H9 (cell line): ENCODE measurements around the gene MPG. TPM values are rescaled to one million over a fixed set of nuclear protein-coding genes. Genes with fewer than 3 reads are reported as not detected.

Experiments
- DNase-seq: peaks from one replicate; pipeline ENCODE4 v3.0.0-alpha.2; 2017
- H2AFZ ChIP-seq: one replicate; pipeline ENCODE4 v1.6.1; 2013; ENCODE audit warnings: mild to moderate bottlenecking, low read length, control low read depth, moderate library complexity
- H2AK5ac ChIP-seq: 2 replicates; pipeline ENCODE4 v1.6.1; 2013; ENCODE audit warnings: low read length, control low read depth, mixed read lengths; ENCODE audit not compliant: insufficient read length
- H2BK120ac ChIP-seq: one replicate; pipeline ENCODE4 v1.6.1; 2013; ENCODE audit warnings: low read depth, mild to moderate bottlenecking, low read length, control low read depth, inconsistent platforms; ENCODE audit not compliant: poor library complexity, severe bottlenecking
- H2BK12ac ChIP-seq: 2 replicates; pipeline ENCODE4 v1.6.1; 2013; ENCODE audit warnings: low read length, control low read depth, mixed read lengths, low read depth; ENCODE audit not compliant: insufficient read length
- H2BK15ac ChIP-seq: 2 replicates; pipeline ENCODE4 v1.6.1; 2013; ENCODE audit warnings: low read depth, low read length, control low read depth
- H2BK20ac ChIP-seq: one replicate; pipeline ENCODE4 v1.6.1; 2013; ENCODE audit warnings: low read depth, mild to moderate bottlenecking, low read length, control low read depth, inconsistent platforms; ENCODE audit not compliant: poor library complexity, severe bottlenecking
- H2BK5ac ChIP-seq: 2 replicates; pipeline ENCODE4 v1.6.1; 2013; ENCODE audit warnings: low read length, control low read depth, mixed read lengths; ENCODE audit not compliant: insufficient read length
- H3K14ac ChIP-seq: 2 replicates; pipeline ENCODE4 v1.6.1; 2013; ENCODE audit warnings: low read length, control low read depth; ENCODE audit not compliant: insufficient read depth
- H3K18ac ChIP-seq: 2 replicates; pipeline ENCODE4 v1.6.1; 2013; ENCODE audit warnings: low read depth, mild to moderate bottlenecking, mixed read lengths, low read length, control low read depth; ENCODE audit not compliant: insufficient read length
- H3K23ac ChIP-seq: 2 replicates; pipeline ENCODE4 v1.6.1; 2013; ENCODE audit warnings: low read length, control low read depth, mixed read lengths, low read depth; ENCODE audit not compliant: insufficient read length
- H3K23me2 ChIP-seq: 2 replicates; pipeline ENCODE4 v1.6.1; 2013; ENCODE audit warnings: low read depth, mild to moderate bottlenecking, mixed read lengths, low read length, control low read depth; ENCODE audit not compliant: insufficient read length, poor library complexity, severe bottlenecking
- H3K27ac ChIP-seq: 2 replicates; pipeline ENCODE4 v1.5.1; 2013; ENCODE audit warnings: low read length, control low read depth, mixed read lengths, low read depth; ENCODE audit not compliant: insufficient read length
- H3K27me3 ChIP-seq: 2 replicates; pipeline ENCODE4 v1.6.1; 2013; ENCODE audit warnings: low read length, control low read depth, inconsistent platforms; ENCODE audit not compliant: insufficient read depth
- H3K4ac ChIP-seq: 2 replicates; pipeline ENCODE4 v1.6.1; 2013; ENCODE audit warnings: low read depth, mild to moderate bottlenecking, control low read depth, inconsistent platforms, low read length, moderate library complexity
- H3K4me1 ChIP-seq: 2 replicates; pipeline ENCODE4 v1.6.1; 2013; ENCODE audit warnings: low read length, control low read depth, inconsistent platforms; ENCODE audit not compliant: insufficient read depth
- H3K4me2 ChIP-seq: 2 replicates; pipeline ENCODE4 v1.6.1; 2013; ENCODE audit warnings: low read length, control low read depth, mixed read lengths; ENCODE audit not compliant: insufficient read length, insufficient read depth
- H3K56ac ChIP-seq: 2 replicates; pipeline ENCODE4 v1.6.1; 2013; ENCODE audit warnings: low read depth, mild to moderate bottlenecking, mixed read lengths, low read length, control low read depth; ENCODE audit not compliant: insufficient read length
- H3K79me1 ChIP-seq: 2 replicates; pipeline ENCODE4 v1.6.1; 2013; ENCODE audit warnings: low read depth, mild to moderate bottlenecking, moderate library complexity, low read length, control low read depth, inconsistent platforms; ENCODE audit not compliant: insufficient read depth, poor library complexity, severe bottlenecking
- H3K79me2 ChIP-seq: 2 replicates; pipeline ENCODE4 v1.6.1; 2013; ENCODE audit warnings: low read length, control low read depth, inconsistent platforms; ENCODE audit not compliant: insufficient read depth
- H3K9ac ChIP-seq: 2 replicates; pipeline ENCODE4 v1.6.1; 2013; ENCODE audit warnings: low read length, control low read depth, mixed read lengths; ENCODE audit not compliant: insufficient read length; ENCODE audit errors: extremely low read depth
- H3K9me3 ChIP-seq: one replicate; pipeline ENCODE4 v1.6.1; 2013; ENCODE audit warnings: low read depth, low read length, inconsistent platforms; ENCODE audit not compliant: control insufficient read depth
- H3T11ph ChIP-seq: one replicate; pipeline ENCODE4 v1.6.1; 2013; ENCODE audit warnings: mild to moderate bottlenecking, low read length, control low read depth, inconsistent platforms
- H4K20me1 ChIP-seq: one replicate; pipeline ENCODE4 v1.6.1; 2013; ENCODE audit not compliant: control insufficient read depth, insufficient read length, insufficient read depth
- H4K5ac ChIP-seq: 2 replicates; pipeline ENCODE4 v1.6.1; 2013; ENCODE audit warnings: low read depth, mild to moderate bottlenecking, mixed read lengths, low read length, control low read depth; ENCODE audit not compliant: insufficient read length
- H4K8ac ChIP-seq: replicated peaks from 2 replicates; pipeline ENCODE4 v1.6.1; 2013; ENCODE audit warnings: low read length, control low read depth, mixed read lengths, low read depth; ENCODE audit not compliant: insufficient read length
- H4K91ac ChIP-seq: 2 replicates; pipeline ENCODE4 v1.6.1; 2013; ENCODE audit warnings: low read depth, mild to moderate bottlenecking, moderate library complexity, mixed read lengths, low read length, control low read depth; ENCODE audit not compliant: insufficient read length
- H3K27ac Mint-ChIP-seq, 3 experiments: 2 replicates in 2 of 3; 3 replicates in 1 of 3; pipeline ENCODE4 v1.8.0; 2020 to 2021; ENCODE audit warnings: mixed read lengths in 3 of 3, mild to moderate bottlenecking in 1 of 3, moderate library complexity in 1 of 3
- H3K27me3 Mint-ChIP-seq: 2 replicates; pipeline ENCODE4 v1.8.0; 2021; ENCODE audit warnings: low read depth, mild to moderate bottlenecking, moderate library complexity, mixed read lengths
- H3K36me3 Mint-ChIP-seq, 3 experiments: 2 replicates in 2 of 3; 3 replicates in 1 of 3; pipeline ENCODE4 v1.8.0; 2020 to 2021; ENCODE audit warnings: low read depth in 3 of 3, mixed read lengths in 3 of 3; ENCODE audit not compliant: insufficient read depth in 1 of 3
- H3K4me1 Mint-ChIP-seq, 2 experiments: 2 replicates each; pipeline ENCODE4 v1.8.0; 2020; ENCODE audit warnings: mixed read lengths in 2 of 2
- H3K4me3 Mint-ChIP-seq, 2 experiments: 2 replicates in 1 of 2; 3 replicates in 1 of 2; pipeline ENCODE4 v1.8.0; 2020 to 2021; ENCODE audit warnings: mild to moderate bottlenecking in 2 of 2, mixed read lengths in 2 of 2, moderate library complexity in 1 of 2
- H3K9me3 Mint-ChIP-seq, 2 experiments: 2 replicates in 1 of 2; 3 replicates in 1 of 2; pipeline ENCODE4 v1.8.0; 2020; ENCODE audit warnings: mild to moderate bottlenecking in 2 of 2, mixed read lengths in 2 of 2, moderate library complexity in 1 of 2
- CTCF ChIP-seq: fragments of 200-600 bp; sonication (generic); conservative IDR thresholded peaks from 3 replicates; pipeline ENCODE4 v1.8.0; 2021; ENCODE audit warnings: antibody characterized with exemption, mild to moderate bottlenecking
- WGBS: extraction: QIAGEN DNeasy Blood & Tissue Kit; methylation state at CpG from one replicate; pipeline ENCODE4 v1.1.7; 2013; ENCODE audit warnings: missing lambda C conversion rate, low lambda C conversion rate, mixed read lengths; ENCODE audit not compliant: insufficient read length; ENCODE audit errors: extremely low coverage; 5-methylcytosine and 5-hydroxymethylcytosine counted together
- total RNA-seq: library from RNA; stranded (reverse); gene quantifications from 2 replicates; pipeline ENCODE4 v1.2.1, GENCODE V29; 2021

The MPG gene
- total RNA-seq, 1 experiment from 2014 or later, result 39.1 TPM

DNA sequence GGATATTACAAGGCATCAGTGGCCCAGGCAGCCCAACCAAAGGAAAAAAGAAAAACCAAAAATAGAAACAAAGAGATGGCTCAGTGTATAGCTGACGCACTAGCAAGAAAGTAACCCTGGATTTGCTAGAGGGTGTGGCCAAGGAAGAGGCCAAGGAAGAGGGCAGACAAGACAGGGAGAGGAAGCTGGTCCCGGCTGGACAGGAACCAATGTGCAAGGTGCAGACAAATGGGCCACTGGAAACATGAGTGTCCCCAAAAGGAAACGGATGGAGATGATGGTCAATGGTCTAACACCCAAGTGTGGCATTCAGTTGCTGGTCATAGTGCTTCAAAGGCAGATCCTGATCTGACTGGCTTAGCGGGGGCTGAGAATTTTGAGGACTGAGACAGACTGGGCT is 35.3 kb upstream of the MPG start:
- no peak for DNase-seq
- Histone ChIP-seq H3K27ac (no peak overlapping the region), H3K4me2 (no peak overlapping the region), H3K14ac (no peak overlapping the region), H2BK120ac (no peak overlapping the region), H3T11ph (no peak overlapping the region), H3K4ac (no peak overlapping the region), H2AK5ac (no peak overlapping the region), H3K18ac (no peak overlapping the region), H3K4me1 (no peaks in the 10 kb centered on the region), H3K27me3 (no peaks in the 10 kb centered on the region), H3K23ac (no peak overlapping the region), H3K23me2 (no peaks in the 10 kb centered on the region), H4K5ac (no peak overlapping the region), H2BK15ac (no peak overlapping the region), H2BK5ac (no peak overlapping the region), H2AFZ (no peak overlapping the region), H4K91ac (no peak overlapping the region), H2BK12ac (no peak overlapping the region), H3K79me1 (no peaks in the 10 kb centered on the region), H4K8ac (no peak overlapping the region), H2BK20ac (no peak overlapping the region), H3K9me3 (peaks cover 12% of the 10 kb centered on the region), H3K56ac (no peak overlapping the region), H3K9ac (no peak overlapping the region), H3K79me2 (no peaks in the 10 kb centered on the region), H4K20me1 (no peaks in the 10 kb centered on the region)
- Mint-ChIP-seq H3K4me1 (no peaks in the 10 kb centered on the region), H3K27me3 (peaks cover 1% of the 10 kb centered on the region), H3K4me3 (no peak overlapping the region), H3K27ac (no peak overlapping the region), H3K36me3 (peaks cover 63 to 79% (median 79%) of the 10 kb centered on the region in 3 experiments), H3K9me3 (peaks cover 9 to 14% of the 10 kb centered on the region in 2 experiments; a peak in 4 of 5 replicates)
- no CpG with 5 or more reads among the region's 4 CpGs for WGBS
- no peak for TF ChIP-seq CTCF
